ENCODE data around the gene HEBP2. TPM values are rescaled to one million over a fixed set of nuclear protein-coding genes. Genes with fewer than 3 reads are reported as not detected.

Gene HEBP2
- total RNA-seq, 1 donor from 2014 or later = 11.9 TPM

DNA sequence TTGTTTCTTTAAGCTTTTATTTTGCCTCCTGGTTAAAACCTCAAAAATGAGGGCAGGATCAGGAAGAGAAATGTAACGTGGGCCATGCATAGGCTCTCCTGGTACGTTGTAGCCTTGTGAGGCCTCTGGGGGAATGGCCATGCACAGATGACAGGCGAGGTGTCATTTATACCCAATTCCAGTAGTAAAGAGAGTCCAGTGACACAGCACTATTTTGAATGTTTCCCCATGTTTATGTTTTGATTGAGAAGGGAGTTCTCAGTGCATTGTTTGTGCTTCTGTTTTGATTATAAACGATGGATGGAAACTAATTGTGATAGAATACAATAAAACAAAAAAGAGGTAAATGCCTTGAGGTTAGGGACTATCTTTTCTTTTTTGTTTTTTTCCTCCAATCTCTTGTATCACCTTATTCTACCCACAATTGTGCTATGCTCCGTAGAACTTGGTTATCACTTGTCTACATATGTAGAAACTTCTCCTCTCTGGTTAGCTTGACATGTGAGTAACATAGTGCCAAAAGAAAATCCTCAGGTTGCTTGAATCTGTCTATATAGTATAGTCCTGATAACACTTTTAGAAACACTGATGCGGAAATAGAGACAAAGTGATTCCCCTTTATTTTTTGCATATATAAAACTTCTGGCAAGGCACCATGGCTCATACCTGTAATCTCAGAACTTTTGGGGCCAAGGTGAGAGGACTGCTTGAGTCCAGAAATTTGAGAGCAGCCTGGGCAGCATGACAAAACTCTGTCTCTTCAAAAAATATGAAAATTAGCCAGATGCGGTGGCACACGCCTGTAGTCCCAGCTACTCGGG, 33.2 kb upstream of the HEBP2 start:
- no peak overlapping the region for H3K27ac Mint-ChIP-seq
- no peaks in the 10 kb centered on the region for H3K36me3 ChIP-seq
- no peaks in the 10 kb centered on the region for H3K9me3 ChIP-seq (ENCODE audit: low read depth)
- no peaks in the 10 kb centered on the region for H3K4me1 ChIP-seq
- H3K9ac ChIP-seq = no peak overlapping the region
- H2AFZ ChIP-seq (replicated peaks) = no peak overlapping the region
- no peak overlapping the region for H3K27ac ChIP-seq
- no peak for DNase-seq (ENCODE audit: low spot score)
- no peaks in the 10 kb centered on the region for H3F3A ChIP-seq (ENCODE audit: low read depth)
- H3K4me1 Mint-ChIP-seq = peaks cover 6% of the 10 kb centered on the region
- peaks cover 4% of the 10 kb centered on the region for H3K27me3 Mint-ChIP-seq (ENCODE audit: insufficient read depth, low read depth)
- no peaks in the 10 kb centered on the region for H3K27me3 ChIP-seq
- TF ChIP-seq EZH2 (IDR thresholded peaks at IDR 0.05) (no peak), EZH2phosphoT487 (IDR thresholded peaks at IDR 0.05) (no peak)
- TF ChIP-seq, protein P1, sequence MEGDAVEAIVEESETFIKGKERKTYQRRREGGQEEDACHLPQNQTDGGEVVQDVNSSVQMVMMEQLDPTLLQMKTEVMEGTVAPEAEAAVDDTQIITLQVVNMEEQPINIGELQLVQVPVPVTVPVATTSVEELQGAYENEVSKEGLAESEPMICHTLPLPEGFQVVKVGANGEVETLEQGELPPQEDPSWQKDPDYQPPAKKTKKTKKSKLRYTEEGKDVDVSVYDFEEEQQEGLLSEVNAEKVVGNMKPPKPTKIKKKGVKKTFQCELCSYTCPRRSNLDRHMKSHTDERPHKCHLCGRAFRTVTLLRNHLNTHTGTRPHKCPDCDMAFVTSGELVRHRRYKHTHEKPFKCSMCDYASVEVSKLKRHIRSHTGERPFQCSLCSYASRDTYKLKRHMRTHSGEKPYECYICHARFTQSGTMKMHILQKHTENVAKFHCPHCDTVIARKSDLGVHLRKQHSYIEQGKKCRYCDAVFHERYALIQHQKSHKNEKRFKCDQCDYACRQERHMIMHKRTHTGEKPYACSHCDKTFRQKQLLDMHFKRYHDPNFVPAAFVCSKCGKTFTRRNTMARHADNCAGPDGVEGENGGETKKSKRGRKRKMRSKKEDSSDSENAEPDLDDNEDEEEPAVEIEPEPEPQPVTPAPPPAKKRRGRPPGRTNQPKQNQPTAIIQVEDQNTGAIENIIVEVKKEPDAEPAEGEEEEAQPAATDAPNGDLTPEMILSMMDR (IDR thresholded peaks at IDR 0.05) = no peak
- no peaks in the 10 kb centered on the region for H4K20me1 ChIP-seq (ENCODE audit: low read depth)
- H3K4me3 ChIP-seq = no peak overlapping the region
- H3K79me2 ChIP-seq (ENCODE audit: low read depth) = no peaks in the 10 kb centered on the region
- no peak overlapping the region for H3K4me3 Mint-ChIP-seq
- no peak overlapping the region for H3K4me2 ChIP-seq
- H3K9me3 Mint-ChIP-seq = peaks cover 7% of the 10 kb centered on the region
- no peaks in the 10 kb centered on the region for H3K36me3 Mint-ChIP-seq

- Histone ChIP-seq H3K4me3 (no peak overlapping the region), H3K27ac (no peak overlapping the region), H3K27me3 (no peaks in the 10 kb centered on the region), H3F3A (ENCODE audit: low read depth) (no peaks in the 10 kb centered on the region), H3K4me1 (no peaks in the 10 kb centered on the region), H3K4me2 (no peak overlapping the region), H3K9ac (no peak overlapping the region), H2AFZ (replicated peaks) (no peak overlapping the region), H3K79me2 (ENCODE audit: low read depth) (no peaks in the 10 kb centered on the region), H4K20me1 (ENCODE audit: low read depth) (no peaks in the 10 kb centered on the region), H3K36me3 (no peaks in the 10 kb centered on the region), H3K9me3 (ENCODE audit: low read depth) (no peaks in the 10 kb centered on the region)
- DNase-seq (ENCODE audit: low spot score) = no peak
- Mint-ChIP-seq H3K4me3 (no peak overlapping the region), H3K27ac (no peak overlapping the region), H3K4me1 (peaks cover 6% of the 10 kb centered on the region), H3K9me3 (peaks cover 7% of the 10 kb centered on the region), H3K36me3 (no peaks in the 10 kb centered on the region), H3K27me3 (ENCODE audit: insufficient read depth, low read depth) (peaks cover 4% of the 10 kb centered on the region)
- TF ChIP-seq, protein P1 (IDR thresholded peaks at IDR 0.05) = no peak
- no peak for TF ChIP-seq EZH2phosphoT487 (IDR thresholded peaks at IDR 0.05)
- no peak for TF ChIP-seq EZH2 (IDR thresholded peaks at IDR 0.05)
Observed at GRCh38 chr6:138371452-138371711, 32.6 kb upstream of the HEBP2 start.

GRCh38 chr6:138371720-138372119, 32.3 kb upstream of the HEBP2 start:
- H3K36me3 ChIP-seq = no peaks in the 10 kb centered on the region
- Mint-ChIP-seq H3K4me1 (peaks cover 6% of the 10 kb centered on the region), H3K27ac (no peak overlapping the region), H3K27me3 (ENCODE audit: insufficient read depth, low read depth) (peaks cover 4% of the 10 kb centered on the region), H3K4me3 (no peak overlapping the region), H3K9me3 (peaks cover 3% of the 10 kb centered on the region), H3K36me3 (no peaks in the 10 kb centered on the region)
- TF ChIP-seq EZH2phosphoT487 (IDR thresholded peaks at IDR 0.05) = no peak
- TF ChIP-seq, protein P1 (IDR thresholded peaks at IDR 0.05) = no peak
- no peak for TF ChIP-seq EZH2 (IDR thresholded peaks at IDR 0.05)
- no peaks in the 10 kb centered on the region for H3K27me3 ChIP-seq
- H3K4me3 ChIP-seq = no peak overlapping the region
- H3K79me2 ChIP-seq (ENCODE audit: low read depth) = no peaks in the 10 kb centered on the region
- H3K9ac ChIP-seq = no peak overlapping the region
- no peaks in the 10 kb centered on the region for H3K9me3 ChIP-seq (ENCODE audit: low read depth)
- H4K20me1 ChIP-seq (ENCODE audit: low read depth) = no peaks in the 10 kb centered on the region
- no peak overlapping the region for H2AFZ ChIP-seq (replicated peaks)
- no peaks in the 10 kb centered on the region for H3K4me1 ChIP-seq
- no peak for DNase-seq (ENCODE audit: low spot score)
- H3F3A ChIP-seq (ENCODE audit: low read depth) = no peaks in the 10 kb centered on the region
- H3K4me2 ChIP-seq = no peak overlapping the region
- H3K27ac ChIP-seq = no peak overlapping the region
